Natural killer cell (primary cell): ENCODE data around the gene LZTFL1. TPM values are rescaled to one million over a fixed set of nuclear protein-coding genes. Genes with fewer than 3 reads are reported as not detected.

Experiments
- ATAC-seq, 3 donors: fragments of 150-1000 bp in 2 of 3; fragments of 200-7000 bp in 1 of 3; cut with Tn5 transposase; 1 replicate in 1 of 3; 2 replicates in 2 of 3; pipeline ENCODE4 v1.10.0; 2021; ENCODE audit warnings: mild to moderate bottlenecking in 2 of 3, moderate library complexity in 2 of 3
- DNase-seq, 2 donors: peaks; one replicate each; pipeline versions ENCODE4 v3.0.0 to v3.0.0-alpha.2; 2013 to 2021; ENCODE audit warnings: mixed read lengths in 1 of 2
- H3K27ac ChIP-seq: one replicate; pipeline ENCODE4 v1.5.1; 2013; ENCODE audit warnings: mild to moderate bottlenecking, low read length
- H3K27me3 ChIP-seq: one replicate; pipeline ENCODE4 v1.6.1; 2013; ENCODE audit warnings: low read length; ENCODE audit not compliant: control insufficient read depth, insufficient read depth
- H3K36me3 ChIP-seq: one replicate; pipeline ENCODE4 v1.6.1; 2013; ENCODE audit warnings: low read length; ENCODE audit not compliant: control insufficient read depth, insufficient read depth
- H3K4me1 ChIP-seq: one replicate; pipeline ENCODE4 v1.6.1; 2013; ENCODE audit warnings: low read length; ENCODE audit not compliant: control insufficient read depth, insufficient read depth
- H3K4me3 ChIP-seq: one replicate; pipeline ENCODE4 v1.5.1; 2013; ENCODE audit warnings: low read length
- H3K9me3 ChIP-seq: one replicate; pipeline ENCODE4 v1.6.1; 2013; ENCODE audit warnings: low read length; ENCODE audit not compliant: control insufficient read depth, insufficient read depth
- H3K27ac Mint-ChIP-seq, 2 donors: one replicate each; pipeline ENCODE4 v1.8.0; 2022; ENCODE audit warnings: mild to moderate bottlenecking in 2 of 2, mixed read lengths in 2 of 2, moderate library complexity in 1 of 2
- H3K27me3 Mint-ChIP-seq, 2 donors: one replicate each; pipeline ENCODE4 v1.8.0; 2022; ENCODE audit warnings: low read depth in 2 of 2, mixed read lengths in 2 of 2
- H3K36me3 Mint-ChIP-seq: one replicate; pipeline ENCODE4 v1.8.0; 2022; ENCODE audit warnings: mixed read lengths
- H3K4me1 Mint-ChIP-seq, 2 donors: one replicate each; pipeline ENCODE4 v1.8.0; 2022; ENCODE audit warnings: mixed read lengths in 2 of 2
- H3K4me3 Mint-ChIP-seq: one replicate; pipeline ENCODE4 v1.8.0; 2022; ENCODE audit warnings: mild to moderate bottlenecking, moderate library complexity, mixed read lengths
- H3K9me3 Mint-ChIP-seq, 2 donors: one replicate each; pipeline ENCODE4 v1.8.0; 2022; ENCODE audit warnings: mixed read lengths in 2 of 2
- CTCF ChIP-seq: fragments of 200-600 bp; IDR thresholded peaks from one replicate; pipeline ENCODE4 v1.8.0; 2022; ENCODE audit warnings: antibody characterized with exemption
- WGBS: methylation state at CpG from one replicate; pipeline ENCODE4 v1.1.7; 2013; ENCODE audit warnings: missing lambda C conversion rate; ENCODE audit not compliant: insufficient coverage; 5-methylcytosine and 5-hydroxymethylcytosine counted together
- intact Hi-C: fragments of 100-400 bp; cut with micrococcal nuclease; formaldehyde crosslinking; loops from one replicate; pipeline ENCODE4 v1.14.2; 2022
- total RNA-seq, 4 donors: library from RNA; stranded (reverse); fragments of 120-200 nt in 1 of 4; gene quantifications; one replicate each; pipeline versions ENCODE4 v1.2.3 to v1.2.4, GENCODE V29; 2013 to 2022

Gene LZTFL1
- total RNA-seq, 3 donors from 2014 or later (not counting 1 experiment from before 2014, with no cell fraction given), result 16.4 to 19.8 (median 17.2) TPM

- peaks cover 3 to 11% of the 10 kb centered on the region in 2 donors for H3K27me3 Mint-ChIP-seq
- H3K9me3 ChIP-seq, result no peaks in the 10 kb centered on the region
- no peak for TF ChIP-seq CTCF
- intact Hi-C loops, result no loop called here
- DNase-seq (no peak), ATAC-seq (no peak)
- H3K27me3 ChIP-seq, result peaks cover 2% of the 10 kb centered on the region
- 90% methylated on average over 17 of the region's 17 CpGs for WGBS
- no peak overlapping the region for H3K27ac Mint-ChIP-seq
- no peaks in the 10 kb centered on the region for H3K9me3 Mint-ChIP-seq
- peaks cover 8% of the 10 kb centered on the region for H3K4me1 ChIP-seq
- no peaks in the 10 kb centered on the region for H3K36me3 Mint-ChIP-seq
- no peak overlapping the region for H3K27ac ChIP-seq
- H3K4me1 Mint-ChIP-seq, result peaks cover 5 to 13% of the 10 kb centered on the region in 2 donors
- no peak overlapping the region for H3K4me3 Mint-ChIP-seq
- no peaks in the 10 kb centered on the region for H3K36me3 ChIP-seq
- H3K4me3 ChIP-seq, result no peak overlapping the region
These were observed 66.2 kb downstream of the LZTFL1 start for GRCh38 chr3:45775571-45776300.

- intact Hi-C loops, result no loop called here
- WGBS, result 88% methylated on average over 7 of the region's 8 CpGs
- no peak overlapping the region for H3K27ac ChIP-seq
- H3K9me3 ChIP-seq, result no peaks in the 10 kb centered on the region
- no peak for ATAC-seq
- H3K4me3 Mint-ChIP-seq, result no peak overlapping the region
- no peak for TF ChIP-seq CTCF
- DNase-seq, result no peak
- peaks cover 8% of the 10 kb centered on the region for H3K4me1 ChIP-seq
- H3K9me3 Mint-ChIP-seq, result no peaks in the 10 kb centered on the region
- peaks cover 3 to 11% of the 10 kb centered on the region in 2 donors for H3K27me3 Mint-ChIP-seq
- no peaks in the 10 kb centered on the region for H3K36me3 ChIP-seq
- peaks cover 5 to 13% of the 10 kb centered on the region in 2 donors for H3K4me1 Mint-ChIP-seq
- no peaks in the 10 kb centered on the region for H3K36me3 Mint-ChIP-seq
- peaks cover 2% of the 10 kb centered on the region for H3K27me3 ChIP-seq
- no peak overlapping the region for H3K4me3 ChIP-seq
- H3K27ac Mint-ChIP-seq, result no peak overlapping the region
These were observed 67.1 kb downstream of the LZTFL1 start for GRCh38 chr3:45774581-45775521.

GRCh38 chr3:45773714-45774449 lies 68.0 kb downstream of the LZTFL1 start:
- Mint-ChIP-seq H3K9me3 (no peaks in the 10 kb centered on the region), H3K27me3 (peaks cover 3 to 13% of the 10 kb centered on the region in 2 donors)
- WGBS, result 66% methylated on average over 6 of the region's 7 CpGs

More at GRCh38 chr3:45773714-45774449, 68.0 kb downstream of the LZTFL1 start:
- Histone ChIP-seq H3K9me3 (no peaks in the 10 kb centered on the region), H3K4me3 (no peak overlapping the region), H3K36me3 (no peaks in the 10 kb centered on the region), H3K27me3 (peaks cover 2% of the 10 kb centered on the region), H3K4me1 (peaks cover 8% of the 10 kb centered on the region), H3K27ac (no peak overlapping the region)
- no peak for ATAC-seq
- Mint-ChIP-seq H3K4me1 (peaks cover 5 to 13% of the 10 kb centered on the region in 2 donors), H3K4me3 (no peak overlapping the region), H3K36me3 (no peaks in the 10 kb centered on the region), H3K27ac (no peak overlapping the region)
- no peak for TF ChIP-seq CTCF
- no peak for DNase-seq
- intact Hi-C loops, result no loop called here

Other genes with a start within 250 kb of the LZTFL1 start
- gene LIMD1, start 247.4 kb downstream of the LZTFL1 start, total RNA-seq, result 10 to 100 TPM; 41.7 to 52.2 (median 48.6) TPM
- 100 to 1,000 TPM in 1 of 3 donors, 10 to 100 TPM in 2; 93.2 to 110 (median 93.9) TPM for gene SACM1L, start 152.7 kb downstream of the LZTFL1 start, total RNA-seq
- gene SLC6A20, start 45.6 kb downstream of the LZTFL1 start, total RNA-seq, result 1 to 10 TPM in 1 of 3 donors, under 1 TPM in 2; 0.25 to 1.3 (median 0.70) TPM
- gene CCR9, start 44.4 kb upstream of the LZTFL1 start, total RNA-seq, result under 1 TPM in 1 of 3 donors, not detected in 2; 0.27 TPM
- gene CXCR6, start 101.3 kb upstream of the LZTFL1 start, total RNA-seq, result 1 to 10 TPM in 2 of 3 donors, under 1 TPM in 1; 0.95 to 2.1 (median 1.7) TPM
- 10 to 100 TPM; 23.0 to 28.4 (median 27.5) TPM for gene FYCO1, start 153.7 kb upstream of the LZTFL1 start, total RNA-seq
- under 1 TPM in 1 of 3 donors, not detected in 2; 0.21 TPM for gene XCR1, start 185.4 kb upstream of the LZTFL1 start, total RNA-seq